ENCODE data around the gene MMD2.

Gene MMD2

DNA sequence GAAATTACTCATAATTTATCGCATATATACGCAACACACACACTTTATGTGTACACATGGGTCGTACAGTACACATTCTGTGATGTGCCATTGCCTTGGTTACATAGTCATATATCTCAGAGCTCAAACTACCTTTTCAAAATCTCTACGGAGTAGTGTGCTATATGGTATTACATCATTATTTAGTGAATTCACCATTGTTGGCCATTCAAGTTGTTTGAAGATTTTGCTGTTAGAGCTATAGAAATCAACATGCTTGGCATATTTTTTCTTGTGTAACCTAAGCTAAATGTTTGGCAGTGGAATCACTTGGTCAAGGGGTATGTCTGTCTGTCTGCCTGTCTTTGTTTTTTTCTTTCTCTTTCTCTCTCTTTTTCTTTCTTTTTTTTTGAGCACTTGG, 42.0 kb upstream of the MMD2 start:
- no peak overlapping the region for H3K4me3 ChIP-seq (ENCODE audit: low read length)
- no peak overlapping the region for H3K27ac ChIP-seq (ENCODE audit: low read depth, low read length)
- peaks cover 32% of the 10 kb centered on the region for H3K36me3 ChIP-seq (ENCODE audit: control insufficient read depth, low read length)
- H4K20me1 ChIP-seq (ENCODE audit: control insufficient read depth, insufficient read depth, low read depth, low read length) = no peaks in the 10 kb centered on the region
- TF ChIP-seq EZH2phosphoT487 (IDR thresholded peaks at IDR 0.05; ENCODE audit: borderline replicate concordance, low read length) = no peak
- TF ChIP-seq CTCF (IDR thresholded peaks at IDR 0.05; ENCODE audit: low read depth, low read length, poor library complexity, severe bottlenecking) = no peak
- H3K9me3 ChIP-seq (ENCODE audit: control insufficient read depth, insufficient read depth, low read length) = no peaks in the 10 kb centered on the region
- no peak overlapping the region for H3K4me2 ChIP-seq (ENCODE audit: low read length)
- H3K4me1 ChIP-seq (ENCODE audit: control insufficient read depth, low read length) = no peaks in the 10 kb centered on the region
- H3K79me2 ChIP-seq (ENCODE audit: control insufficient read depth, low read length) = no peaks in the 10 kb centered on the region
- H3K27me3 ChIP-seq (ENCODE audit: control insufficient read depth, low read length) = no peaks in the 10 kb centered on the region
- no peaks in the 10 kb centered on the region for H3K9me2 ChIP-seq (replicated peaks; ENCODE audit: control insufficient read depth, low read length)
- no peaks in the 10 kb centered on the region for H3F3A ChIP-seq (ENCODE audit: control insufficient read depth, insufficient read depth)

DNA sequence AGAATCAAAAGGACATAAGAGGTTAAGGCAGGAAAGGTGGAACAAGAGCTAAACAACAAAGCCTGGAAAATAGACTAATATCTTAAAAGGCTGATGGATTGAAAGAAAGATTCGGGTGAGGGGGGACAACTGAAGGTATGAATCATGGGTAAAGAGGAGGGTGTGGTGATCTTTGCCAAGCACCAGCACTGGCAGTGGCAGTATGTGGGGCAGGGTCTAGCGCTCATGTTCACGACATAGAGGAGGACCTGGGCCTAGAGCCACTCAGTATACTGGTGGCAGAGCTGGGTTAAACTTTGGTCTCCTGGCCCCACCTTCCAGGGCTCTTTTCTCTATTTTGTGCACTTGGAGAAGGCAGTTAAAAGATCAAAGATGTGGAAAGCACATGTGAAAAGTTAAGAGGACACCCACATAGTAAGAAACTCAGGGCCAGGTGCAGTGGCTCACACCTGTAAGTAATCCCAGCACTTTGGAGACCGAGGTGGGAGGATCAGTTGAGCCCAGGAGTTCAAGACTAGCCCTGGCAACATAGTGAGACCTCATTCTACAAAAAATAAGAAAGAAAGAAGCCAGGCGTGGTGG, 40.5 kb upstream of the MMD2 start:
- no peak overlapping the region for H3K27ac ChIP-seq (ENCODE audit: low read depth, low read length)
- H3K9me2 ChIP-seq (replicated peaks; ENCODE audit: control insufficient read depth, low read length) = no peaks in the 10 kb centered on the region
- H3K79me2 ChIP-seq (ENCODE audit: control insufficient read depth, low read length) = no peaks in the 10 kb centered on the region
- no peaks in the 10 kb centered on the region for H3F3A ChIP-seq (ENCODE audit: control insufficient read depth, insufficient read depth)
- no peaks in the 10 kb centered on the region for H4K20me1 ChIP-seq (ENCODE audit: control insufficient read depth, insufficient read depth, low read depth, low read length)
- no peak for TF ChIP-seq EZH2phosphoT487 (IDR thresholded peaks at IDR 0.05; ENCODE audit: borderline replicate concordance, low read length)
- no peak for TF ChIP-seq CTCF (IDR thresholded peaks at IDR 0.05; ENCODE audit: low read depth, low read length, poor library complexity, severe bottlenecking)
- H3K4me2 ChIP-seq (ENCODE audit: low read length) = no peak overlapping the region
- no peaks in the 10 kb centered on the region for H3K9me3 ChIP-seq (ENCODE audit: control insufficient read depth, insufficient read depth, low read length)
- peaks cover 47% of the 10 kb centered on the region for H3K36me3 ChIP-seq (ENCODE audit: control insufficient read depth, low read length)
- H3K27me3 ChIP-seq (ENCODE audit: control insufficient read depth, low read length) = no peaks in the 10 kb centered on the region
- no peaks in the 10 kb centered on the region for H3K4me1 ChIP-seq (ENCODE audit: control insufficient read depth, low read length)
- H3K4me3 ChIP-seq (ENCODE audit: low read length) = no peak overlapping the region

- TF ChIP-seq EZH2phosphoT487 (IDR thresholded peaks at IDR 0.05; ENCODE audit: borderline replicate concordance, low read length) = no peak
- no peak overlapping the region for H3K27ac ChIP-seq (ENCODE audit: low read depth, low read length)
- no peaks in the 10 kb centered on the region for H3K79me2 ChIP-seq (ENCODE audit: control insufficient read depth, low read length)
- H3F3A ChIP-seq (ENCODE audit: control insufficient read depth, insufficient read depth) = no peaks in the 10 kb centered on the region
- H3K9me3 ChIP-seq (ENCODE audit: control insufficient read depth, insufficient read depth, low read length) = no peaks in the 10 kb centered on the region
- H3K9me2 ChIP-seq (replicated peaks; ENCODE audit: control insufficient read depth, low read length) = no peaks in the 10 kb centered on the region
- no peaks in the 10 kb centered on the region for H4K20me1 ChIP-seq (ENCODE audit: control insufficient read depth, insufficient read depth, low read depth, low read length)
- H3K27me3 ChIP-seq (ENCODE audit: control insufficient read depth, low read length) = no peaks in the 10 kb centered on the region
- H3K36me3 ChIP-seq (ENCODE audit: control insufficient read depth, low read length) = peaks cover 53% of the 10 kb centered on the region
- H3K4me1 ChIP-seq (ENCODE audit: control insufficient read depth, low read length) = no peaks in the 10 kb centered on the region
- H3K4me3 ChIP-seq (ENCODE audit: low read length) = no peak overlapping the region
- H3K4me2 ChIP-seq (ENCODE audit: low read length) = no peak overlapping the region
Measured at GRCh38 chr7:4998910-4999309, 39.9 kb upstream of the MMD2 start.

- no peak overlapping the region for H3K4me3 ChIP-seq (ENCODE audit: low read length)
- H3F3A ChIP-seq (ENCODE audit: control insufficient read depth, insufficient read depth) = no peaks in the 10 kb centered on the region
- no peaks in the 10 kb centered on the region for H3K4me1 ChIP-seq (ENCODE audit: control insufficient read depth, low read length)
- H3K9me3 ChIP-seq (ENCODE audit: control insufficient read depth, insufficient read depth, low read length) = no peaks in the 10 kb centered on the region
- H4K20me1 ChIP-seq (ENCODE audit: control insufficient read depth, insufficient read depth, low read depth, low read length) = no peaks in the 10 kb centered on the region
- H3K4me2 ChIP-seq (ENCODE audit: low read length) = no peak overlapping the region
- no peaks in the 10 kb centered on the region for H3K27me3 ChIP-seq (ENCODE audit: control insufficient read depth, low read length)
- H3K36me3 ChIP-seq (ENCODE audit: control insufficient read depth, low read length) = peaks cover 59% of the 10 kb centered on the region
- H3K9me2 ChIP-seq (replicated peaks; ENCODE audit: control insufficient read depth, low read length) = no peaks in the 10 kb centered on the region
- TF ChIP-seq CTCF (IDR thresholded peaks at IDR 0.05; ENCODE audit: low read depth, low read length, poor library complexity, severe bottlenecking) (no peak), EZH2phosphoT487 (IDR thresholded peaks at IDR 0.05; ENCODE audit: borderline replicate concordance, low read length) (no peak)
- no peak overlapping the region for H3K27ac ChIP-seq (ENCODE audit: low read depth, low read length)
- H3K79me2 ChIP-seq (ENCODE audit: control insufficient read depth, low read length) = no peaks in the 10 kb centered on the region
Measured at GRCh38 chr7:4998244-4998643, 39.3 kb upstream of the MMD2 start.
